HG02623 (cell line): Measurements from ENCODE around the gene FCRLB.
"Not testable (repeated sequence)": the region's sequence is repeated elsewhere in the genome, so short reads cannot be mapped to it uniquely, and the experiment has no call there.

Experiments
- ATAC-seq: cut with Tn5 transposase; IDR thresholded peaks from one replicate; pipeline ENCODE4 v1.9.1; 2021; ENCODE audit warnings: moderate library complexity; ENCODE audit not compliant: unreplicated experiment

Gene FCRLB

GRCh38 chr1:161739865-161740566, 18.7 kb downstream of the FCRLB start:
- no peak for ATAC-seq

- no peak for ATAC-seq
Measured at GRCh38 chr1:161740921-161741320, 19.6 kb downstream of the FCRLB start.

DNA sequence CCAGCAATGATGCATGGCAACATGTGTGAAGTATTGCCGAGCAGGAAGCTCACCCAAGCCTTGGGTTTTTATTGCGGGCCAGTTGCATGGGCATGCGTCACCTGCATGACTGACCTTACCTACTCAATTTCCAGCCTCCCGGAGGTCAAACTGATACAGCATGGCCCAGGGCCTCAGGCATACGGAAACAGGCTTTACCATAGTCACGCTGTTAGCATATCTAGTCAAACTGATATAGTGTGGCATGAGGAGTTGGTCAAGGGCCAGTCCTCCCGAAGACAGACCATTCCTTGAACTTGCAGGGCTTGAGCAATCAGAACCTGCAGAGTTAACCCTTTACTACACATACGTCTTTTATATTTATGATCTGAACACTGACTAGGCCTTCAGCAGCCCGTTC, 21.9 kb downstream of the FCRLB start:
- ATAC-seq, result no peak

DNA sequence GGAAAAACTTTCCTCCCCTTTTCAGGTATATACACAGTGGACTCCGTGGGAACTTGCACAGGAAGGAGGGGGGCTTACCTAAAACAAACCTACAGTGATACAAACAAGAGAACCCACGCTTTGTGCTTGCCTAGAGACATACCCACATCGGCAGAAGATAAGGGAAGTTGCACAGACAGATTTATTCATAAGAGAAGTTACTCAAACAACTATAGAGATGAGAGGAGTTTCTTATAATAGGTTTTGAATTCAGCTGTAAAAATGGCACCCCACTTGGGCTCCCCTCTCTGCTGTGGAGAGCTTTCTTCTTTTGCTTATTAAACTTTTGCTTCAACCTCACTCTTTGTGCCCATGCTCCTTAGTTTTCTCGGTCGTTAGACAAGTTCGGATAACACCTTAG, 26.5 kb downstream of the FCRLB start:
- no peak for ATAC-seq

- ATAC-seq, result peak; percentile 97
Measured at GRCh38 chr1:161749509-161750407, 28.4 kb downstream of the FCRLB start, which contains the start of gene DUSP12. Gene DUSP12 (plus strand): TSS chr1:161749786. CDS start chr1:161749802, 16 bp downstream.

GRCh38 chr1:161763522-161764098, 42.3 kb downstream of the FCRLB start:
- no peak for ATAC-seq

DNA sequence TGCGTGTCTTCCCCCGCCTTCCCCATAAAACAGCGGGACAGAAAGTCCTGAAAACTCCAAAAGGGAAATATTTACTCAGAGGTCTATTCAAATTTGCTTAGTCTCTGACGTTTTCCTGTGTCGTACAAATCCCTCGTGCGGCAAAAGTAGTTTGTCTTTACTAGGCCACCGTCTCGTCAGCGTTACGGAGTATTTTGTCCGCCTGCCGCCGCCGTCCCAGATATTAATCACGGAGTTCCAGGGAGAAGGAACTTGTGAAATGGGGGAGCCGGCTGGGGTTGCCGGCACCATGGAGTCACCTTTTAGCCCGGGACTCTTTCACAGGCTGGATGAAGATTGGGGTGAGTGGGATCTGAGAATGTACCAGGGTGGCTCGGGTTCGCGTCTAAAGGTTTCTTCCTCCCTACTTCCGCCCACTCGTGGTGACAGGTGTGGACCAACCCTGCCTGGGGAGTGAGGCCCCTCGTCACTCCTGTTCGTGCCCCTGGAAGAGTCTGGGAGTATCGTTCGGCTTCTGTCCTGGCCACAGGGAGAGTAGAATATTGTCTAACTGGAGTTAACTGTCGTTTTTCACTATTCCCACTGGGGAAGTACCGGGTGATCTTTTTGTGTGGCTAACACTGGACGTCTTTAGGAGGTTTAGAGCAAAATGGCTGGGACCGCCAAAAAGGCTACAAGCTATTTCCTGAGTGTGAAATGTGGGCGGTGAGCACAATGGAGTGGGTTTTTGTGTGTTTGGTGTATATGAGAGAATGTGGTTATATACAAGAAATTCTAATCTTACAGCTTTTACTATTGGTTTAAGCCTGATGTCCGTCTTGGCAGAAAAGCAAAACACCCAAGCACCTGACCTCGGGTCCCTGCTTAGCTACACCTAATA, 45.0 kb downstream of the FCRLB start, which contains the start of gene ATF6:
TSS of gene ATF6 (plus strand) at position 219 of the 880 bp plus-strand sequence. CDS start at position 260, 41 bp downstream.
- peak; percentile 47 for ATAC-seq

GRCh38 chr1:161768461-161768860, 47.1 kb downstream of the FCRLB start:
- no peak for ATAC-seq

DNA sequence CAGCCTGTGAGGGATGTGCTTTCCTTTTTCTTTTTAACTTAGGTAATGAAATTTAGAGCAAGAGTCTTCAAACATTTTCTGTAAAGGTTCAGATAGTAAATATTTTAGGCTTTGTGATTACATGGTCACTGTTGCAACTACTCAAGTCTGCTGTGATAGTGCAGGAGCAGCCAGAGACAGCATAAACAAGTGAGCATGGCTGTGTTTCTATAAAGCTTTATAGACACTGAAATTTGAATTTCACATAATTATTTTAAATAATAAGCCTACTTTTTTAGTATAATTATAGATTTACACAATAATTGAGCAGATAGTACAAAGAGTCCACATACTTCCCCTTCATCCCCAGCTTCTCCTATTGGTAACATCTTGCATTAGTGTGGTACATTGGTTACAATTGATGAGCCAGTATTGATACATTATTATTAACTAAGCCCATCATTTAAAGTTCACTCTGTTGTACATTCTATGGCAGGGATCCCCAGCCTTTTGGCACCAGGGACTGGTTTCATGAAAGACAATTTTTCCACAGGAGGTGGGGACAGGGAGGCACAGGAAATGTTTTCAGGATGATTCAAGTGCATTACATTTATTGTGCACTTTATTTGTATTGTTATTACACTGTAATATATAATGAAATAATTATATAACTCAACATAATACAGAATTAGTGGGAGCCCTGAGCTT, 47.8 kb downstream of the FCRLB start:
- no peak for ATAC-seq

DNA sequence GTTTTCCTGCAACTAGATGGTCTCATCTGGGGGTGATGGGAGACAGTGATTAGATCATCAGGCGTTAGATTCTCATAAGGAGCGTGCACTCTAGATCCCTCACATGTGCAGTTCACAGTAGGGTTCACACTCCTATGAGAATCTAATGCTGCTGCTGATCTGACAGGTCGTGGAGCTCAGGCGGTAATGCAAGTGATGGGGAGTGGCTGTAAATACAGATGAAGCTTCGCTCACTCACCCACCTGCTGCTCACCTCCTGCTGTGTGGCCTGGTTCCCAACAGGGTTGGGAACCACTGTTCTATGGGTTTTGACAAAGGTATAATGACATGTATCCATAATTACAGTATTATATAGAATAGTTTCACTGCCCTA, 48.3 kb downstream of the FCRLB start:
- not testable (repeated sequence) for ATAC-seq

DNA sequence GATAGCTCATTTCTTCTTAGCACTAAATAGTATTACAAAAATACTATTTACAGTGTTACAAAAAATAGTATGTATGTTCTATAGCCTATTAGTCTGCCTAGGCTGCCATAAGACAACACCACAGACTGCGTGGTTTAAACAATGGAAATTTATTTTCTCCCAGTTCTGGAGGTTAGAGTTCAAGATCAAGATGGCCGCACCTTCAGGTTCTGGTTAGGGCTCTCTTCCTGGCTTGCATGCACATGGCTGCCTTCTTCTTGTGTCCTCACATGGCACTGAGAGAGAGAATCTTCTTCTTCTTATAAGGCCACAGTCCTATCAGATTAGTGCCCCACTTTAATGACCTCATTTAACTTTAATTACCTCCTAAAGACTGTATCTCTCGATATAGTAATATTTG, 48.9 kb downstream of the FCRLB start:
- no peak for ATAC-seq

DNA sequence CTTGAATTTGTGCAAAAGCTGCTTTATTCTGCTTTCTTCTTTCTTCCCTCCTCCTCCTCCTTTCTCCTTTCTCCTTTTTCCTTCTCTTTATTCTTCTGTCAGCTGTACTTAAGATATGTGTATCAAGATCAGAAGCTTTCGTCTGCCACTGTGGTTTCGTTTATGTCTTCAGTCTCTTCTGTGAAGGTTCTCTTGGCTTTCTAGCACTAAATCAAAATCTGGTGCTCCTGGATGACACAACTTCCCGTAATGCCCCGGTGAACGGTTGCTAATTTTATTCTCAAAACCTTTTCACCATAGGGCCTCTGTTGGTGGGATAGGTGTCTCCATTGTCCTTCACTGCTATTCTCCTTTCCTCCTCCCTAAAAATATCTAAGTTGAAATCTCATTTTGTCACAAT, 49.8 kb downstream of the FCRLB start:
- ATAC-seq, result no peak

GRCh38 chr1:161771973-161772372, 50.6 kb downstream of the FCRLB start:
- ATAC-seq, result no peak

- no peak for ATAC-seq
Measured at GRCh38 chr1:161772397-161772796, 51.1 kb downstream of the FCRLB start.

- ATAC-seq, result no peak
Measured at GRCh38 chr1:161773791-161774190, 52.4 kb downstream of the FCRLB start.

- no peak for ATAC-seq
Measured at GRCh38 chr1:161777261-161777660, 55.9 kb downstream of the FCRLB start.
